IPS-15b (cell line): ENCODE data around the gene FNDC1.
"Not testable (repeated sequence)": the region's sequence is repeated elsewhere in the genome, so short reads cannot be mapped to it uniquely, and the experiment has no call there.

Experiments used
- H3K27me3 ChIP-seq: one replicate; pipeline ENCODE4 v1.6.1; 2013; ENCODE audit warnings: low read length; ENCODE audit not compliant: control insufficient read depth, insufficient read depth
- H3K36me3 ChIP-seq: one replicate; pipeline ENCODE4 v1.6.1; 2013; ENCODE audit warnings: low read length; ENCODE audit not compliant: control insufficient read depth, insufficient read depth
- H3K4me1 ChIP-seq: one replicate; pipeline ENCODE4 v1.6.1; 2013; ENCODE audit warnings: mild to moderate bottlenecking, low read length; ENCODE audit not compliant: control insufficient read depth, insufficient read depth
- H3K4me3 ChIP-seq: one replicate; pipeline ENCODE4 v1.5.1; 2013; ENCODE audit warnings: low read depth, low read length
- H3K9ac ChIP-seq: one replicate; pipeline ENCODE4 v1.6.1; 2013; ENCODE audit warnings: low read depth, mild to moderate bottlenecking, low read length
- H3K9me3 ChIP-seq: one replicate; pipeline ENCODE4 v1.6.1; 2013; ENCODE audit warnings: mild to moderate bottlenecking, low read length; ENCODE audit not compliant: control insufficient read depth, insufficient read depth

Gene FNDC1

DNA sequence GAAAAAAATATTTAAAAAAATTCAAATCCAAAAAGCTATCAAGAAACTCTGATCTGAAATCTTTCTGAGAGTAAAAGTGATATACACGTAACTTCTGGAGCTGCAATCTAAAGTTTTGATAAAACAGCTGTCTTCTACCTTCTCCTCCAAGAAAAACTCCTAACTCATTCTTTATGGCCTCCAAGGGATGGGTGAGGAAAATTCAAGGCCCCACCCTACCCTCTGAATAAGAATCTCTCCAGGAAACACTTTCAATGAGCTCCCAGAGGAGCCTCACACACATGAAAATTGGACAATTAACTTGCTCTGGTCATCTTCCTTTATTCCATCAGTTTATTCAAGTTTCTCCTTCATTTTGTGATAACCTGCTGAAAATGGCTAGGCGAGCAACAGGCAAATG, 93.4 kb downstream of the FNDC1 start:
- H3K9me3 ChIP-seq, result no peaks in the 10 kb centered on the region
- H3K9ac ChIP-seq, result no peak overlapping the region
- H3K4me1 ChIP-seq, result no peaks in the 10 kb centered on the region
- no peak overlapping the region for H3K4me3 ChIP-seq
- no peaks in the 10 kb centered on the region for H3K36me3 ChIP-seq
- H3K27me3 ChIP-seq, result no peaks in the 10 kb centered on the region

- Histone ChIP-seq H3K36me3 (no peaks in the 10 kb centered on the region), H3K4me1 (no peaks in the 10 kb centered on the region), H3K9me3 (no peaks in the 10 kb centered on the region), H3K27me3 (no peaks in the 10 kb centered on the region), H3K4me3 (no peak overlapping the region), H3K9ac (no peak overlapping the region)
These were observed 98.0 kb downstream of the FNDC1 start for GRCh38 chr6:159267165-159267564.

DNA sequence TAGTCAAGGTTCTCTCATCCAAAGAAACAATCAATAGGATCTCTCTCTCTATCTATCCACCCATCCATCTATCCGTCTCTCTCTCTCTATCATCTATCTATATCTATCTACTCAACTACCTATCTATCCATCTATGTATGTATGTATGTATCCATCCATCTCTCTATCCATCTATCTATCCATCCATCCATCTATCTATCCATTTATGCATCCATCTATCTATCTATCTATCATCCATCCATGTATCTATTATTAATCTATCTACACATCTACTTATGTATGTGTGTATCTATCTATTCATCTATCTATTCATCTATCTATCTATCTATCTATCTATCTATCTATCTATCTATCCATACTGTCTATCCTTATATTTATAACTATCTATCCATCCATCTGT, 99.3 kb downstream of the FNDC1 start:
- Histone ChIP-seq H3K9me3 (no peaks in the 10 kb centered on the region), H3K4me1 (no peaks in the 10 kb centered on the region), H3K4me3 (no peak overlapping the region), H3K36me3 (no peaks in the 10 kb centered on the region), H3K9ac (no peak overlapping the region), H3K27me3 (no peaks in the 10 kb centered on the region)

DNA sequence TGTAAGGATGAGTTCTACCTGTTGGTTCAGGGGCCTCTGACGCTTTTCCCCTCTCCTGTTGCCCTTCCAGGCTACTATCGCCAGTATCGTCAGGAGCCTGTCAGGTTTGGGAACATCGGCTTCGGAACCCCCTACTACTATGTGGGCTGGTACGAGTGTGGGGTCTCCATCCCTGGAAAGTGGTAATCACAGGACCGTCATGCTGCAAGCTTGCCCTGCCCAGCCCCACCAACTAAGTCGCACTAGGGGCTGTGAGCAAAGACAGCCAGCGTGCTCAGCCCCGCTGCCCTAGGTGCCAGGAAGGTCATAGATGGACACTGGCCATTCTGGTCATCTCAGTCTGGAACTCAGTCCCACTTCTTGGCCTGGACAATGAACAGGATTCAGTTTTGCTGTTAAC, 102.1 kb downstream of the FNDC1 start:
- no peaks in the 10 kb centered on the region for H3K36me3 ChIP-seq

DNA sequence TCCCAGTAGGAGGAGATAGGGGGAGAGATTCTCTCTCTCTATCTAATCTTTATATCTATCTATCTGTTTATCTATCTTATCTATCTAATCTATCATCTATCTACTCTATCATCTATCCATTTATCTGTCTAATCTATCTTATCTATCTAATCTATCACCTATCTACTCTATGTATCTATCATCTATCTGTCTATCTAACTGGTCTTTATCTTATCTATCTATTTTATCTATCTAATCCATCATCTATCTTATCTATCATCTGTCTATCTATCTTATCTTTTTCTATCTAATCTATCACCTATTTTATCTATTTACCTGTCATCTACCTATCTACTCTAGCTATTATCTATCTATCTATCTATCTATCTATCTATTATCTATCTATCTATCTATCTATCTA, 109.4 kb downstream of the FNDC1 start:
- no peaks in the 10 kb centered on the region for H3K27me3 ChIP-seq
- no peaks in the 10 kb centered on the region for H3K4me1 ChIP-seq
- H3K9me3 ChIP-seq, result no peaks in the 10 kb centered on the region
- H3K4me3 ChIP-seq, result no peak overlapping the region
- H3K9ac ChIP-seq, result no peak overlapping the region
- no peaks in the 10 kb centered on the region for H3K36me3 ChIP-seq

More for the DNA sequence above, 102.1 kb downstream of the FNDC1 start:
- H3K27me3 ChIP-seq, result no peaks in the 10 kb centered on the region
- no peak overlapping the region for H3K9ac ChIP-seq
- no peaks in the 10 kb centered on the region for H3K9me3 ChIP-seq
- no peaks in the 10 kb centered on the region for H3K4me1 ChIP-seq
- no peak overlapping the region for H3K4me3 ChIP-seq

DNA sequence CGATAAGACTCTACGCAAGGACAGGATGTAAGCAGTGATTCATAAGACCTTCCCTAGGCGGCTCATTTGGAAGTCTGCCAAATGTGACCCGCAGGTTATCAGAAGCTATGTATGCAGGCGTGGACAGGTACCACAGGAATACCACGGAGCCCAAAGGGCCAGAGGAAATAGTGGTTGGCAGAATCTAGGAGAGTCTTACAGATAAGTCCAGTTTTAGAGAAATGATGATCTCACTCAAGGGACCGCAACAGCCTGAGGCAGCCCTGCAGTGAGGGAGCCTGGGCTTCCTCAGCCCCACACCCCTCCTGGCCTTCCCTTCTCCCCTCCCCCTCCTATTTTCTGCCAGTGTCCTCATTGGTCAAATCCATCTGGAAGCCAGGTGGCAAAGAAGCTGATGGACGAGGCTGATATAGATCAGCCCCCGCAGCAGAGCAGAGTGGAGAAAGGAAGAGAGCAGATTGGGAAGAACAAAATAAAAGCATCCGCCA, 110.6 kb downstream of the FNDC1 start:
- H3K27me3 ChIP-seq, result no peaks in the 10 kb centered on the region
- no peaks in the 10 kb centered on the region for H3K36me3 ChIP-seq
- H3K9me3 ChIP-seq, result no peaks in the 10 kb centered on the region
- no peak overlapping the region for H3K4me3 ChIP-seq
- H3K9ac ChIP-seq, result no peak overlapping the region
- no peaks in the 10 kb centered on the region for H3K4me1 ChIP-seq

DNA sequence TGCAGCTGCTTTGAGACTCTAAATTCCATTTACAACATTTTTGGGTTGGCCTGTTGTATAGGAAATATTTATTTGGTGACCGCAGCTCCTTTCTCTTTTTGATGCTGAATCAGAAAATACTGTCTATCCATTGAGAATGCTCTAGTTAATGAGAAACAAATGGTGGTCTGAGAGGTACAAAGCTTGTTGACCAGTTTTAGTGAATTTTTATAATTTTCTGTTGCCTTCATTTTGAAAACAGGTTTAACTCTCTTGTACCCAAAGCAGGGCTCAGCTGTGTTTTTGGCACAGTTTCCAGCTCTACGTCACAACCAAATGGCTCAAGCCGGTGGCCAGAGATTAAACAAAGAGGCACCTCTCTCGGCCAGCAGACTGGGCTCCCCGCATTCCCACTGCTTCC, 113.2 kb downstream of the FNDC1 start:
- H3K4me1 ChIP-seq, result no peaks in the 10 kb centered on the region
- H3K9me3 ChIP-seq, result no peaks in the 10 kb centered on the region
- H3K27me3 ChIP-seq, result no peaks in the 10 kb centered on the region
- H3K4me3 ChIP-seq, result no peak overlapping the region
- H3K36me3 ChIP-seq, result no peaks in the 10 kb centered on the region
- no peak overlapping the region for H3K9ac ChIP-seq

GRCh38 chr6:159284661-159285060, 115.5 kb downstream of the FNDC1 start:
- H3K27me3 ChIP-seq, H3K9me3 ChIP-seq, H3K4me1 ChIP-seq, H3K36me3 ChIP-seq, H3K4me3 ChIP-seq, H3K9ac ChIP-seq: not testable (repeated sequence)

DNA sequence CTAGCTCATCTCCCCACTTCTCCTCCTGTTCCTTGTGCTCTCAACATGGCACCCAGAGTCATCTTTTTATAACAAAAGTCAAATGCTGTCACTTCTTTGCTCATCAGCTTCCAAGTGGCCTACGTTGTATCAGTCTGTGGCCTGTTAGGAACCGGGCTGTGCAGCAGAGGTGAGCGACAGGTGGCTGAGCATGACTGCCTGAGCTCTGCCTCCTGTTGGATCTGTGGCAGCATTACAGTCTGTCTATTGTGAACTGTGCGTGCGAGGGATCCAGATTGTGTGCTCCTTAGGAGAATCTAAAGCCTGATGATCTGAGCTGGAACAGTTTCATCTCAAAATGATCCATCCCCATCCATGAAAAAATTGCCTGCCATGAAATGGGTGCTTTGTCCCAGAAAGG, 129.6 kb downstream of the FNDC1 start:
- Histone ChIP-seq H3K4me3 (no peak overlapping the region), H3K36me3 (no peaks in the 10 kb centered on the region), H3K9ac (no peak overlapping the region), H3K4me1 (no peaks in the 10 kb centered on the region), H3K27me3 (no peaks in the 10 kb centered on the region), H3K9me3 (no peaks in the 10 kb centered on the region)

GRCh38 chr6:159299566-159299965, 130.4 kb downstream of the FNDC1 start:
- Histone ChIP-seq H3K9ac (no peak overlapping the region), H3K9me3 (no peaks in the 10 kb centered on the region), H3K27me3 (no peaks in the 10 kb centered on the region), H3K4me3 (no peak overlapping the region), H3K36me3 (no peaks in the 10 kb centered on the region), H3K4me1 (no peaks in the 10 kb centered on the region)

- Histone ChIP-seq H3K9ac (no peak overlapping the region), H3K4me1 (no peaks in the 10 kb centered on the region), H3K4me3 (no peak overlapping the region), H3K36me3 (no peaks in the 10 kb centered on the region), H3K9me3 (no peaks in the 10 kb centered on the region), H3K27me3 (no peaks in the 10 kb centered on the region)
These were observed 132.1 kb downstream of the FNDC1 start for GRCh38 chr6:159301277-159301676.

DNA sequence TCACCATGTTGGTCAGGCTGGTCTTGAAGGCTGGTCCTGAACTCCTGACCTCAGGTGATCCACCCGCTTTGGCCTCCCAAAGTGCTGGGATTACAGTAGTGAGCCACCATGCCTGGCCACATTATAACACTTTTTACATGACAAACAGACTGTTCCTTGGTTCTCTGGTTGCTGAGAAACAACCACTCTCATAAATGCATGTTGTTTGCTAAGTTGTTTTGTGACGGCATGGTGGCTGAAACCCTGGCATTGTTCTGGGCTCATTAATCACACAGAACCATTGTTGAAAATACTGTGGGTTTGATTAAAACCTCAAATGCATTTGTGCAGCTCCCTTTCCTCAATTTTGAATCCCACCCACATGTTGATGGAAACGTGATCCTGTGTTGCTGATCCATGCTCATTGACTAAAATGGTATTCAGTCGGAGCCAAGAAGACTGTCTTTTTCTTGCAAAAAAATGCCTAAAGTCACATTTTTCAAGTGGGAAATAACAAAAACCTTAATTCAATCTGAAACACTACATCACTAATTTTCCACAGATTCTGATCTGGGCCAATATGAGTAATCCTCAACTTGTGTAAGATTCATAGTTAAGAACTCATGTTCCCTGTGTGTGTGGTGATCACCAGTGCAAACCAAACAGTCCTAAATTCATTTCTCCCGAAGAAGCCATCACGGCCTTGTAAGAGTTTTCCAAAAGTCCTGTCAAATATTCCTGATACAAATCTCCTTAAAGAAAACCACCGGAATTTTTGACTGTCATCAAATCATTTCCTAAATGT, 132.8 kb downstream of the FNDC1 start:
- Histone ChIP-seq H3K36me3 (no peaks in the 10 kb centered on the region), H3K4me3 (no peak overlapping the region), H3K9me3 (no peaks in the 10 kb centered on the region), H3K9ac (no peak overlapping the region), H3K27me3 (no peaks in the 10 kb centered on the region), H3K4me1 (no peaks in the 10 kb centered on the region)
